Chondrocyte (in vitro differentiated cells): Measurements from ENCODE around the gene NLRP9. TPM values are rescaled to one million over a fixed set of nuclear protein-coding genes. Genes with fewer than 3 reads are reported as not detected.

Experiments used
- DNase-seq: peaks from one replicate; pipeline ENCODE4 v3.0.0; 2021; ENCODE audit warnings: mixed read lengths, low spot score
- H3K27ac Mint-ChIP-seq: one replicate; pipeline ENCODE4 v1.8.0; 2021; ENCODE audit warnings: mild to moderate bottlenecking, moderate library complexity, mixed read lengths; ENCODE audit not compliant: unreplicated experiment
- H3K27me3 Mint-ChIP-seq: 2 replicates; pipeline ENCODE4 v1.8.0; 2021; ENCODE audit warnings: low read depth, mixed read lengths
- H3K36me3 Mint-ChIP-seq: 2 replicates; pipeline ENCODE4 v1.8.0; 2021; ENCODE audit warnings: low read depth, mixed read lengths
- H3K4me1 Mint-ChIP-seq: 2 replicates; pipeline ENCODE4 v1.8.0; 2021; ENCODE audit warnings: low read depth, mild to moderate bottlenecking, mixed read lengths
- H3K4me3 Mint-ChIP-seq: one replicate; pipeline ENCODE4 v1.8.0; 2021; ENCODE audit warnings: mild to moderate bottlenecking, moderate library complexity, mixed read lengths; ENCODE audit not compliant: unreplicated experiment
- H3K9me3 Mint-ChIP-seq: 2 replicates; pipeline ENCODE4 v1.8.0; 2021; ENCODE audit warnings: low read depth, mixed read lengths
- CTCF ChIP-seq: fragments of 200-600 bp; sonication (generic); IDR thresholded peaks from 2 replicates; pipeline ENCODE4 v1.5.0; 2021; ENCODE audit warnings: antibody characterized with exemption, mild to moderate bottlenecking, moderate library complexity
- total RNA-seq: library from RNA; stranded (reverse); gene quantifications from 3 replicates; pipeline ENCODE4 v1.2.1, GENCODE V29; 2021

Gene NLRP9
- total RNA-seq, 1 donor from 2014 or later: not detected

GRCh38 chr19:55690109-55690768 lies 48.0 kb downstream of the NLRP9 start:
- TF ChIP-seq CTCF: no peak
- DNase-seq: peak; percentile 77
- Mint-ChIP-seq H3K9me3 (no peaks in the 10 kb centered on the region), H3K4me3 (no peak overlapping the region), H3K27me3 (no peaks in the 10 kb centered on the region), H3K4me1 (peaks cover 6% of the 10 kb centered on the region), H3K27ac (no peak overlapping the region), H3K36me3 (peaks cover 15% of the 10 kb centered on the region)

- peak; percentile 91 for DNase-seq
- TF ChIP-seq CTCF: no peak
- peaks cover 6% of the 10 kb centered on the region for H3K4me1 Mint-ChIP-seq
- H3K27me3 Mint-ChIP-seq: no peaks in the 10 kb centered on the region
- no peak overlapping the region for H3K4me3 Mint-ChIP-seq
- H3K9me3 Mint-ChIP-seq: no peaks in the 10 kb centered on the region
- no peak overlapping the region for H3K27ac Mint-ChIP-seq
- H3K36me3 Mint-ChIP-seq: peaks cover 15% of the 10 kb centered on the region
Observed at GRCh38 chr19:55689411-55690108, 48.6 kb downstream of the NLRP9 start.

- Mint-ChIP-seq H3K4me3 (no peak overlapping the region), H3K27me3 (no peaks in the 10 kb centered on the region), H3K27ac (no peak overlapping the region), H3K4me1 (peaks cover 6% of the 10 kb centered on the region), H3K36me3 (peaks cover 12% of the 10 kb centered on the region), H3K9me3 (no peaks in the 10 kb centered on the region)
- no peak for TF ChIP-seq CTCF
- DNase-seq: peak; percentile 88
Observed at GRCh38 chr19:55688422-55689218, 49.6 kb downstream of the NLRP9 start.

- TF ChIP-seq CTCF: no peak
- H3K4me1 Mint-ChIP-seq: peaks cover 6% of the 10 kb centered on the region
- H3K27ac Mint-ChIP-seq: no peak overlapping the region
- peak; percentile 88 for DNase-seq
- H3K9me3 Mint-ChIP-seq: no peaks in the 10 kb centered on the region
- peaks cover 7% of the 10 kb centered on the region for H3K36me3 Mint-ChIP-seq
- H3K4me3 Mint-ChIP-seq: no peak overlapping the region
- no peaks in the 10 kb centered on the region for H3K27me3 Mint-ChIP-seq
Observed at GRCh38 chr19:55687281-55688201, 50.7 kb downstream of the NLRP9 start.
